Measurements from ENCODE around the gene SIL1.

GRCh38 chr5:138911441-138911840 is 286.7 kb downstream of the SIL1 start:
- TF ChIP-seq POLR2A (IDR thresholded peaks at IDR 0.05; ENCODE audit: low read depth, low read length) (no peak), FOS (IDR thresholded peaks at IDR 0.05; ENCODE audit: low read depth, low read length) (no peak)
